GM19468 (cell line): Measurements from ENCODE around the gene COX6A2.

Experiments used
- ATAC-seq: cut with Tn5 transposase; IDR thresholded peaks from one replicate; pipeline ENCODE4 v1.9.1; 2021; ENCODE audit warnings: mild to moderate bottlenecking, moderate library complexity, moderate number of reproducible peaks; ENCODE audit not compliant: unreplicated experiment; ENCODE audit errors: extremely low read depth

Gene COX6A2

GRCh38 chr16:31428279-31428597 lies at the start of gene COX6A2:
COX6A2 (minus strand) TSS chr16:31428360; CDS start chr16:31428325, 35 bp downstream.
- no peak for ATAC-seq

- no peak for ATAC-seq
These were observed 49.4 kb upstream of the COX6A2 start for GRCh38 chr16:31477220-31478216.

GRCh38 chr16:31476303-31477219 lies 48.4 kb upstream of the COX6A2 start:
- ATAC-seq: no peak

GRCh38 chr16:31475946-31476302 lies 47.8 kb upstream of the COX6A2 start:
- no peak for ATAC-seq

GRCh38 chr16:31474773-31475738 lies 46.9 kb upstream of the COX6A2 start:
- ATAC-seq: no peak

- no peak for ATAC-seq
These were observed 46.1 kb upstream of the COX6A2 start for GRCh38 chr16:31474173-31474714.

GRCh38 chr16:31473264-31473984 lies 45.3 kb upstream of the COX6A2 start:
- ATAC-seq: no peak

- ATAC-seq: no peak
These were observed 44.6 kb upstream of the COX6A2 start for GRCh38 chr16:31472709-31473203.

- no peak for ATAC-seq
These were observed 43.9 kb upstream of the COX6A2 start, which contains the start of gene TGFB1I1 for GRCh38 chr16:31471875-31472708. TGFB1I1 (plus strand) TSS chr16:31472152; CDS start chr16:31472189, 37 bp downstream.

GRCh38 chr16:31471241-31471874 lies 43.2 kb upstream of the COX6A2 start:
- no peak for ATAC-seq

- no peak for ATAC-seq
These were observed 42.5 kb upstream of the COX6A2 start for GRCh38 chr16:31470615-31471014.

- no peak for ATAC-seq
These were observed 39.7 kb upstream of the COX6A2 start for GRCh38 chr16:31467858-31468257.

GRCh38 chr16:31467151-31467773 lies 39.1 kb upstream of the COX6A2 start:
- ATAC-seq: no peak

- ATAC-seq: no peak
These were observed 38.3 kb upstream of the COX6A2 start for GRCh38 chr16:31466381-31466841.

- ATAC-seq: no peak
These were observed 37.7 kb upstream of the COX6A2 start for GRCh38 chr16:31465788-31466370.

GRCh38 chr16:31464781-31465260 lies 36.7 kb upstream of the COX6A2 start:
- no peak for ATAC-seq
